ENCODE measurements around the gene GCM1.
"Not testable (repeated sequence)": the region's sequence is repeated elsewhere in the genome, so short reads cannot be mapped to it uniquely, and the experiment has no call there.

Gene GCM1

GRCh38 chr6:53148684-53149083 lies at the start of gene GCM1:
Gene GCM1 (minus strand): TSS chr6:53148841. CDS start chr6:53145632, 3,209 bp downstream.
- DNase-seq, result no peak

GRCh38 chr6:53197553-53197952 lies 48.9 kb upstream of the GCM1 start:
- no peak for DNase-seq

GRCh38 chr6:53195048-53195447 lies 46.4 kb upstream of the GCM1 start:
- DNase-seq, result no peak

GRCh38 chr6:53192682-53193188 lies 44.1 kb upstream of the GCM1 start:
- no peak for DNase-seq

- no peak for DNase-seq
Measured at GRCh38 chr6:53189554-53189953, 40.9 kb upstream of the GCM1 start.

GRCh38 chr6:53188833-53189232 lies 40.2 kb upstream of the GCM1 start:
- DNase-seq, result no peak

GRCh38 chr6:53180678-53181077 lies 32.0 kb upstream of the GCM1 start:
- DNase-seq, result no peak

GRCh38 chr6:53179961-53180651 lies 31.5 kb upstream of the GCM1 start:
- DNase-seq, result no peak

GRCh38 chr6:53178837-53179432 lies 30.3 kb upstream of the GCM1 start:
- DNase-seq, result no peak

- DNase-seq, result no peak
Measured at GRCh38 chr6:53175027-53175426, 26.4 kb upstream of the GCM1 start.

- no peak for DNase-seq
Measured at GRCh38 chr6:53172468-53172803, 23.8 kb upstream of the GCM1 start.

- peak; percentile 69 to 87 for DNase-seq
Measured at GRCh38 chr6:53171605-53172467, 23.2 kb upstream of the GCM1 start.

GRCh38 chr6:53168516-53169267 lies 20.1 kb upstream of the GCM1 start:
- DNase-seq, result no peak

- no peak for DNase-seq
Measured at GRCh38 chr6:53165293-53165692, 16.7 kb upstream of the GCM1 start.

GRCh38 chr6:53162606-53163005 lies 14.0 kb upstream of the GCM1 start:
- DNase-seq, result no peak

- DNase-seq, result no peak
Measured at GRCh38 chr6:53161481-53162009, 12.9 kb upstream of the GCM1 start.

GRCh38 chr6:53159558-53159957 lies 10.9 kb upstream of the GCM1 start:
- DNase-seq, result no peak

- not testable (repeated sequence) for DNase-seq
Measured at GRCh38 chr6:53158076-53158475, 9.4 kb upstream of the GCM1 start.

- DNase-seq, result not testable (repeated sequence)
Measured at GRCh38 chr6:53155279-53155678, 6.6 kb upstream of the GCM1 start.

- DNase-seq, result no peak
Measured at GRCh38 chr6:53154794-53155193, 6.2 kb upstream of the GCM1 start.

GRCh38 chr6:53154071-53154470 lies 5.4 kb upstream of the GCM1 start:
- DNase-seq, result no peak

GRCh38 chr6:53152576-53152975 lies 3.9 kb upstream of the GCM1 start:
- DNase-seq, result no peak

- DNase-seq, result no peak
Measured at GRCh38 chr6:53151676-53152075, 3.0 kb upstream of the GCM1 start.
